Measurements from ENCODE around the gene KBTBD3. TPM values are rescaled to one million over a fixed set of nuclear protein-coding genes. Genes with fewer than 3 reads are reported as not detected.
A peak's percentile ranks its signal among the peaks of the same experiment; 100 is the strongest.

The KBTBD3 gene
- total RNA-seq, 2 donors from 2014 or later = 4.5 to 12.4 TPM

GRCh38 chr11:106076171-106076918, 802 bp downstream of the KBTBD3 start:
- H3K27me3 Mint-ChIP-seq (ENCODE audit: insufficient read depth) = no peaks in the 10 kb centered on the region
- no peak for TF ChIP-seq CTCF (conservative IDR thresholded peaks at IDR 0.05)
- H3K4me3 Mint-ChIP-seq = peak overlapping the region; percentile 94
- Histone ChIP-seq H3K27me3 (ENCODE audit: control insufficient read depth, insufficient read depth, low read length, poor library complexity, severe bottlenecking) (no peaks in the 10 kb centered on the region), H3K27ac (ENCODE audit: low read depth, low read length) (peak overlapping the region; percentile 79), H3K9me3 (ENCODE audit: control insufficient read depth, low read length) (no peaks in the 10 kb centered on the region), H3K36me3 (ENCODE audit: control insufficient read depth, insufficient read depth, low read length) (peaks cover 20% of the 10 kb centered on the region), H3K9ac (ENCODE audit: extremely low read depth, low read length, poor library complexity, severe bottlenecking) (peak overlapping the region; percentile 52), H3K4me3 (ENCODE audit: low read length) (peak overlapping the region; percentile 92), H3K4me1 (ENCODE audit: control insufficient read depth, insufficient read depth, low read length) (peaks cover 4% of the 10 kb centered on the region)
- DNase-seq = no peak
- 16 to 23% methylated on average over 5 to 16 of the region's 19 CpGs for whole genome bisulfite sequencing, 2 experiments (ENCODE audit: insufficient coverage in 1 of 2, insufficient read length in 1 of 2)
- H3K9me3 Mint-ChIP-seq = no peaks in the 10 kb centered on the region
- peak overlapping the region; percentile 99 for H3K27ac Mint-ChIP-seq
- H3K36me3 Mint-ChIP-seq (ENCODE audit: low read depth) = peaks cover 20% of the 10 kb centered on the region
- H3K4me1 Mint-ChIP-seq = peaks cover 25% of the 10 kb centered on the region

GRCh38 chr11:106072804-106073203, 4.3 kb downstream of the KBTBD3 start:
- 100% methylated on average over 1 of the region's 1 CpG; no CpG with 5 or more reads in 1 of the 2 experiments for WGBS, 2 experiments (ENCODE audit: insufficient coverage in 1 of 2, insufficient read length in 1 of 2)
- Mint-ChIP-seq H3K9me3 (no peaks in the 10 kb centered on the region), H3K4me3 (no peak overlapping the region), H3K36me3 (ENCODE audit: low read depth) (no peaks in the 10 kb centered on the region), H3K4me1 (peaks cover 10% of the 10 kb centered on the region), H3K27me3 (ENCODE audit: insufficient read depth) (no peaks in the 10 kb centered on the region), H3K27ac (no peak overlapping the region)
- TF ChIP-seq CTCF (conservative IDR thresholded peaks at IDR 0.05) = no peak
- Histone ChIP-seq H3K36me3 (ENCODE audit: control insufficient read depth, insufficient read depth, low read length) (no peaks in the 10 kb centered on the region), H3K9me3 (ENCODE audit: control insufficient read depth, low read length) (no peaks in the 10 kb centered on the region), H3K4me3 (ENCODE audit: low read length) (no peak overlapping the region), H3K9ac (ENCODE audit: extremely low read depth, low read length, poor library complexity, severe bottlenecking) (no peak overlapping the region), H3K27me3 (ENCODE audit: control insufficient read depth, insufficient read depth, low read length, poor library complexity, severe bottlenecking) (no peaks in the 10 kb centered on the region), H3K27ac (ENCODE audit: low read depth, low read length) (no peak overlapping the region), H3K4me1 (ENCODE audit: control insufficient read depth, insufficient read depth, low read length) (no peaks in the 10 kb centered on the region)
- no peak for DNase-seq

- WGBS, 2 experiments (ENCODE audit: insufficient coverage in 1 of 2, insufficient read length in 1 of 2) = 100% methylated on average over 2 of the region's 3 CpGs; no CpG with 5 or more reads in 1 of the 2 experiments
- no peak overlapping the region for H3K27ac Mint-ChIP-seq
These were observed 6.5 kb downstream of the KBTBD3 start for GRCh38 chr11:106070606-106071005.

More at GRCh38 chr11:106070606-106071005, 6.5 kb downstream of the KBTBD3 start:
- H3K9me3 Mint-ChIP-seq = no peaks in the 10 kb centered on the region
- Histone ChIP-seq H3K4me3 (ENCODE audit: low read length) (no peak overlapping the region), H3K27me3 (ENCODE audit: control insufficient read depth, insufficient read depth, low read length, poor library complexity, severe bottlenecking) (no peaks in the 10 kb centered on the region), H3K9me3 (ENCODE audit: control insufficient read depth, low read length) (no peaks in the 10 kb centered on the region), H3K4me1 (ENCODE audit: control insufficient read depth, insufficient read depth, low read length) (no peaks in the 10 kb centered on the region), H3K9ac (ENCODE audit: extremely low read depth, low read length, poor library complexity, severe bottlenecking) (no peak overlapping the region), H3K36me3 (ENCODE audit: control insufficient read depth, insufficient read depth, low read length) (no peaks in the 10 kb centered on the region), H3K27ac (ENCODE audit: low read depth, low read length) (no peak overlapping the region)
- no peak overlapping the region for H3K4me3 Mint-ChIP-seq
- no peaks in the 10 kb centered on the region for H3K27me3 Mint-ChIP-seq (ENCODE audit: insufficient read depth)
- TF ChIP-seq CTCF (conservative IDR thresholded peaks at IDR 0.05) = no peak
- no peak for DNase-seq
- peaks cover 2% of the 10 kb centered on the region for H3K4me1 Mint-ChIP-seq
- no peaks in the 10 kb centered on the region for H3K36me3 Mint-ChIP-seq (ENCODE audit: low read depth)
